Right renal pelvis (tissue), 4 donors: Measurements from ENCODE around the gene FITM1. TPM values are rescaled to one million over a fixed set of nuclear protein-coding genes. Genes with fewer than 3 reads are reported as not detected.

Experiments used
- DNase-seq, 4 donors: peaks; one replicate each; pipeline ENCODE4 v3.0.0-alpha.2; 2013; ENCODE audit warnings: low read depth in 4 of 4, low spot score in 3 of 4, missing footprints in 1 of 4
- polyA plus RNA-seq, 4 donors: library from polyadenylated mRNA; unstranded; fragments of 120-200 nt; gene quantifications; one replicate each; pipeline ENCODE4 v1.2.1, GENCODE V29; 2013; ENCODE audit not compliant: insufficient read length in 4 of 4

The FITM1 gene
- polyA plus RNA-seq, 4 donors, result 0.87 to 1.2 (median 0.97) TPM

DNA sequence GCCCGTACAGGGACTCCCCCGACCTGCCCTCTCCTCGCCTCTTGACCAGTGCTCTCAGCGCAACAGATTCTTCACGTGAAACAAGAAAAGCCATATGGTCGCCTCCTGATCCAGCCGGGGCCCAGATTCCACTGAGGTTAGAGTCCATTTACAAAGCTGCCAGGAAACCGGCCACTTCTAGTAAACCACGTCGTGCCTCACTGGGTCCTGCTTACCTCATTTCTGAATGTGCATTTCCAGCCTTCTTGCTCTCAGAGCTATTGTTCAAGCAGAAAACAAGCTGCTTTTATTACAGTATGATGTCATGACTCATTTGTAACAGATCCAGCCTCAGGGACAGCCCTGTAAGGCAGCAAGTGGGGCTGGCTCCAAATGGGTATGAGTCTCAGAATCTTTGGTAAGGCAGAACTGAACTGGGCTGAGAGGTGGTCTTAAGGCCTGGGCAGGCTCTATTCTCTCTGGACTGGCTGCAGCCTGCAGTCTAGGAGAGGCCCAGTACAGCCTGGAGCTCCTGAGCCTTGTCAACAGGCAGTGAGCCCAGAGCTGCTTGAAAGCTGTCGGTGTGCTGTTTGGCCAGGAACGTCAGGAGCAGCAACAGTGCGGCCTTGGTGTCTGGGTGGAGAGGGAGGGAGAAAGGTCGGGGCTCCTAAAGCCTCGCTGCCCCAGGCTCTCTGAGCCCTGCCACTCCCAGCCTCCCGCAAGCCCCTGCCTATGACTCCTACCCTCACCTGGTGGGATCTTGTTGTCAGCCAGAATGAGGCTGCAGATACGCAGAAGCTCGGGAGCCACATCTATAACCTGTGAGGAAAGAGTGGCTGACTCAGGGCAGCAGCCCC lies 49.7 kb downstream of the FITM1 start:
- DNase-seq, result peak in 1 of 4 donors; percentile 18

DNA sequence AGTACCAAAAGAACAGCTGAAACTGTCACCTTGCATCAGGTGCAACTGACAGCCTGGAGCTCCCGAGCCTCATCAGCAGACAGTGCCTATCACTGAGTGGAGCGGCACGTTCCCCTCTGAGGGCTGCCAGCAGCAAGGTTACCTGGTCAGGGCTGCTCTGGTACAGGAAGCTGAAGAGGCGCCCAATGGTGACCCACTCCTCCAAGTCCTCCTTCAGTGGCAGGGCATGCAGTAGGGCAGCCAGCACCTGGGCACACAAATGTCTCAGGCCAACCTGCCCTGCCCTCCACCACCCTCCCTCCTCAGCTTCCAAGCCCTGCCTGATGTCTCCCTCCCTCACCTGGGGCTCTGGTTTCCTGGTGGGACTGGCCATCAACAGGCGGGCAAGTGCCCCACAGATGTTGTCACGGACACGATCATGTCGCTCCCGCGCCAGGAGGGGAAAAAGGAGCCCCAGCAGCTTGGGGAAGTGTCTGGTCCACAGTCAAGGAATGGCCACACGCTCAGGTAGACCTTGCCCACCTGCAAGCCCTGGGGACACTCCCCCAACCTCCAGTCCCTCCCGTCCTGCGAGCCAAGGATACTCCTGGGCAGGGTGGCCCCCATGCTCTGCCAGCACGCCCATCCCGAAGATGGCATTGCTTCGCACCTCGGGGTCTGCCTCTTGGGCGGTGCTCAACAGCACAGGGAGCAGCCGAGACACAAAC lies 51.1 kb downstream of the FITM1 start:
- DNase-seq, result no peak

Other genes starting within 250 kb of the FITM1 start
- 10 to 100 TPM; 39.2 to 64.1 (median 45.3) TPM for gene DHRS4, start 176.9 kb upstream of the FITM1 start, polyA plus RNA-seq
- gene DHRS4L2, start 141.7 kb upstream of the FITM1 start, polyA plus RNA-seq, result 10 to 100 TPM; 28.8 to 49.0 (median 41.4) TPM
- 1 to 10 TPM; 1.9 to 2.3 (median 2.3) TPM for gene CARMIL3, start 78.7 kb upstream of the FITM1 start, polyA plus RNA-seq
- gene CPNE6, start 59.1 kb upstream of the FITM1 start, polyA plus RNA-seq, result under 1 TPM in 1 of 4 donors, not detected in 3; 0.03 TPM
- gene PCK2, start 36.3 kb upstream of the FITM1 start, polyA plus RNA-seq, result 10 to 100 TPM; 25.4 to 39.1 (median 30.4) TPM
- gene DCAF11, start 15.9 kb upstream of the FITM1 start, polyA plus RNA-seq, result 10 to 100 TPM; 79.8 to 83.5 (median 81.4) TPM
- gene NRL, start 15.7 kb upstream of the FITM1 start, polyA plus RNA-seq, result 1 to 10 TPM; 2.5 to 3.7 (median 2.8) TPM
- 100 to 1,000 TPM; 198 to 214 (median 206) TPM for gene PSME1, start 5.5 kb downstream of the FITM1 start, polyA plus RNA-seq
- 10 to 100 TPM; 14.5 to 24.2 (median 18.9) TPM for gene EMC9, start 10.9 kb downstream of the FITM1 start, polyA plus RNA-seq
- gene PSME2, start 16.0 kb downstream of the FITM1 start, polyA plus RNA-seq, result 100 to 1,000 TPM; 156 to 183 (median 168) TPM
- gene RNF31, start 16.8 kb downstream of the FITM1 start, polyA plus RNA-seq, result 10 to 100 TPM; 49.2 to 54.2 (median 49.4) TPM
- gene IRF9, start 30.6 kb downstream of the FITM1 start, polyA plus RNA-seq, result 10 to 100 TPM; 45.4 to 65.2 (median 60.4) TPM
- 10 to 100 TPM; 60.0 to 70.1 (median 64.3) TPM for gene REC8, start 41.4 kb downstream of the FITM1 start, polyA plus RNA-seq
- 10 to 100 TPM; 33.2 to 41.3 (median 34.0) TPM for gene IPO4, start 58.2 kb downstream of the FITM1 start, polyA plus RNA-seq
- gene TM9SF1, start 64.8 kb downstream of the FITM1 start, polyA plus RNA-seq, result 10 to 100 TPM; 37.8 to 48.9 (median 41.3) TPM
- gene TSSK4, start 75.0 kb downstream of the FITM1 start, polyA plus RNA-seq, result 1 to 10 TPM; 3.7 to 4.8 (median 4.3) TPM
- 10 to 100 TPM; 43.5 to 50.7 (median 49.8) TPM for gene CHMP4A, start 82.8 kb downstream of the FITM1 start, polyA plus RNA-seq
- gene MDP1, start 85.4 kb downstream of the FITM1 start, polyA plus RNA-seq, result 10 to 100 TPM; 14.8 to 19.3 (median 16.2) TPM
- gene NEDD8, start 101.7 kb downstream of the FITM1 start, polyA plus RNA-seq, result 100 to 1,000 TPM; 222 to 245 (median 238) TPM
- 100 to 1,000 TPM; 102 to 121 (median 118) TPM for gene GMPR2, start 102.3 kb downstream of the FITM1 start, polyA plus RNA-seq
- gene TINF2, start 112.0 kb downstream of the FITM1 start, polyA plus RNA-seq, result 10 to 100 TPM; 55.5 to 70.6 (median 58.7) TPM
- gene TGM1, start 132.5 kb downstream of the FITM1 start, polyA plus RNA-seq, result 1 to 10 TPM; 1.4 to 2.3 (median 2.1) TPM
- 10 to 100 TPM; 19.7 to 24.1 (median 20.8) TPM for gene RABGGTA, start 140.9 kb downstream of the FITM1 start, polyA plus RNA-seq
- 10 to 100 TPM; 44.6 to 56.9 (median 46.2) TPM for gene DHRS1, start 169.1 kb downstream of the FITM1 start, polyA plus RNA-seq
- 10 to 100 TPM; 26.7 to 27.7 (median 27.0) TPM for gene NOP9, start 169.2 kb downstream of the FITM1 start, polyA plus RNA-seq
- 10 to 100 TPM; 21.8 to 27.6 (median 24.6) TPM for gene CIDEB, start 177.3 kb downstream of the FITM1 start, polyA plus RNA-seq
- 1 to 10 TPM; 1.8 to 2.5 (median 2.0) TPM for gene LTB4R2, start 179.5 kb downstream of the FITM1 start, polyA plus RNA-seq
- 1 to 10 TPM; 2.6 to 4.7 (median 3.8) TPM for gene LTB4R, start 180.8 kb downstream of the FITM1 start, polyA plus RNA-seq
- gene ADCY4, start 204.4 kb downstream of the FITM1 start, polyA plus RNA-seq, result 10 to 100 TPM; 15.6 to 24.9 (median 20.4) TPM
- 1 to 10 TPM; 2.7 to 4.1 (median 3.2) TPM for gene RIPK3, start 209.3 kb downstream of the FITM1 start, polyA plus RNA-seq
- 10 to 100 TPM; 60.9 to 74.3 (median 64.2) TPM for gene NFATC4, start 237.5 kb downstream of the FITM1 start, polyA plus RNA-seq